ENCODE data around the gene DST. TPM values are rescaled to one million over a fixed set of nuclear protein-coding genes. Genes with fewer than 3 reads are reported as not detected.
"Not testable (repeated sequence)": the region's sequence is repeated elsewhere in the genome, so short reads cannot be mapped to it uniquely, and the experiment has no call there.

Gene DST
- total and polyA plus RNA-seq, 8 donors = 42.4 to 149 (median 72.4) TPM

- intact Hi-C loops (cut with DNase I) = no loop called here
- FAIRE-seq = no peak
- WGBS, 2 donors = 98% methylated on average over 7 of the region's 7 CpGs
- H3K9me3 ChIP-seq = no peaks in the 10 kb centered on the region
- H3K27ac ChIP-seq = no peak overlapping the region
- ATAC-seq = no peak
- peaks cover 0 to 24% (median 3%) of the 10 kb centered on the region in 3 donors for H3K36me3 ChIP-seq
- no peak for TF ChIP-seq CTCF (IDR thresholded peaks at IDR 0.05)
- no peaks in the 10 kb centered on the region for H3K27me3 ChIP-seq
- H3K4me1 ChIP-seq = peaks cover 0 to 8% (median 2%) of the 10 kb centered on the region in 3 donors
- DNase-seq = no peak
- no peak overlapping the region for H3K4me3 ChIP-seq
These were observed 145.4 kb downstream of the DST start for GRCh38 chr6:56497240-56497639.

- WGBS, 2 donors = 100% methylated on average over 1 of the region's 1 CpG; no CpG with 5 or more reads in 1 of the 2 donors
- H3K4me1 ChIP-seq; H3K27ac ChIP-seq; FAIRE-seq; H3K4me3 ChIP-seq; ATAC-seq; H3K27me3 ChIP-seq; H3K9me3 ChIP-seq; intact Hi-C loops (cut with DNase I); DNase-seq: not testable (repeated sequence)
- H3K36me3 ChIP-seq = peaks cover 0 to 29% (median 3%) of the 10 kb centered on the region in 3 donors
These were observed 146.0 kb downstream of the DST start for GRCh38 chr6:56496650-56497049.

- TF ChIP-seq CTCF (IDR thresholded peaks at IDR 0.05) = no peak
- DNase-seq = no peak
- Histone ChIP-seq H3K4me3 (no peak overlapping the region), H3K9me3 (no peaks in the 10 kb centered on the region), H3K4me1 (no peaks in the 10 kb centered on the region), H3K27ac (no peak overlapping the region), H3K27me3 (no peaks in the 10 kb centered on the region), H3K36me3 (peaks cover 0 to 39% (median 3%) of the 10 kb centered on the region in 3 donors)
- no peak for ATAC-seq
- 82 to 84% methylated on average over 3 of the region's 3 CpGs for WGBS, 2 donors
- no peak for FAIRE-seq
- intact Hi-C loops (cut with DNase I) = no loop called here
These were observed 147.0 kb downstream of the DST start for GRCh38 chr6:56495654-56496053.

- 82 to 92% methylated on average over 4 of the region's 4 CpGs for WGBS, 2 donors
- Histone ChIP-seq H3K27ac (no peak overlapping the region), H3K4me3 (no peak overlapping the region), H3K9me3 (no peaks in the 10 kb centered on the region), H3K36me3 (peaks cover 0 to 35% (median 6%) of the 10 kb centered on the region in 3 donors), H3K4me1 (no peaks in the 10 kb centered on the region), H3K27me3 (no peaks in the 10 kb centered on the region)
- ATAC-seq = no peak
- no peak for TF ChIP-seq CTCF (IDR thresholded peaks at IDR 0.05)
- intact Hi-C loops (cut with DNase I) = no loop called here
- DNase-seq = no peak
- no peak for FAIRE-seq
These were observed 150.9 kb downstream of the DST start for GRCh38 chr6:56491606-56492328.

GRCh38 chr6:56490993-56491392 is 151.7 kb downstream of the DST start:
- WGBS, 2 donors = 91 to 96% methylated on average over 2 of the region's 2 CpGs
- H3K27ac ChIP-seq = no peak overlapping the region
- H3K9me3 ChIP-seq = no peaks in the 10 kb centered on the region
- intact Hi-C loops (cut with DNase I) = no loop called here
- ATAC-seq = no peak
- no peaks in the 10 kb centered on the region for H3K27me3 ChIP-seq
- no peak for TF ChIP-seq CTCF (IDR thresholded peaks at IDR 0.05)
- H3K4me1 ChIP-seq = no peaks in the 10 kb centered on the region
- no peak for DNase-seq
- H3K4me3 ChIP-seq = no peak overlapping the region
- FAIRE-seq = no peak
- H3K36me3 ChIP-seq = peaks cover 0 to 40% (median 11%) of the 10 kb centered on the region in 3 donors
